Ishikawa (cell line): ENCODE results near the gene DSG2.

Experiments used
- CEBPB ChIP-seq: IDR thresholded peaks from 2 replicates; pipeline ENCODE4 v1.6.1; 2012
- CREB1 ChIP-seq: IDR thresholded peaks from 2 replicates; pipeline ENCODE4 v1.6.1; 2012; ENCODE audit warnings: low read depth
- EGR1 ChIP-seq: IDR thresholded peaks from 2 replicates; pipeline ENCODE4 v1.6.1; 2012
- EP300 ChIP-seq: IDR thresholded peaks from 2 replicates; pipeline ENCODE4 v1.6.1; 2012; ENCODE audit warnings: borderline replicate concordance
- NFIC ChIP-seq: IDR thresholded peaks from 2 replicates; pipeline ENCODE4 v1.6.1; 2012
- RAD21 ChIP-seq: IDR thresholded peaks from 2 replicates; pipeline ENCODE4 v1.6.1; 2012; ENCODE audit warnings: low read depth
- TAF1 ChIP-seq: IDR thresholded peaks from 2 replicates; pipeline ENCODE4 v1.6.1; 2012; ENCODE audit warnings: low read depth, mild to moderate bottlenecking
- TCF12 ChIP-seq: IDR thresholded peaks from 2 replicates; pipeline ENCODE4 v1.6.1; 2012; ENCODE audit warnings: low read depth
- YY1 ChIP-seq: IDR thresholded peaks from 2 replicates; pipeline ENCODE4 v1.6.1; 2012; ENCODE audit warnings: low read depth
- ZBTB7A ChIP-seq: IDR thresholded peaks from 2 replicates; pipeline ENCODE4 v1.6.1; 2012; ENCODE audit warnings: low read depth
- TF ChIP-seq, protein P1 (sequence below): IDR thresholded peaks from 2 replicates; pipeline ENCODE4 v1.6.1; 2012; ENCODE audit warnings: low read depth, mild to moderate bottlenecking
- TF ChIP-seq, protein P2 (sequence below): IDR thresholded peaks from 2 replicates; pipeline ENCODE4 v1.6.1; 2012

DNA sequence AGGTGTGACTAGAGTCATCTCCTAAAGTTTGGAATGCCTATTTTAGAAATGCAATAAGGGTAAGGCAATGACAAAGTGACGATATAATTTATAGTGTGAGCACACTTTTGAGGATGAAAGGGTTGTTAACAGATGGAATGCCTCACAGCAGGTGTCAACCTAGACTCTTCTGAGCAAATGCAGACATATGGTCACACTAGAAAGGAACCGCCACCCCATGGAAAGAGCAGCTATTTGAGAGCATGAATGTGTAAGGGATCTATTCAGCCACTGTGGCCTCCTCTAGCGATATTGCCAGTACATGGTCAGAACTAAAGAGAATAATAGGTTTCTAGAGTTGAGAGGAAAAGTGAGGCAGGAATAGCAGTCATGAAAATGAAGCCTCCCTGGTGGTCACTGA, 18.5 kb downstream of the DSG2 start:
- TF ChIP-seq, protein P1, sequence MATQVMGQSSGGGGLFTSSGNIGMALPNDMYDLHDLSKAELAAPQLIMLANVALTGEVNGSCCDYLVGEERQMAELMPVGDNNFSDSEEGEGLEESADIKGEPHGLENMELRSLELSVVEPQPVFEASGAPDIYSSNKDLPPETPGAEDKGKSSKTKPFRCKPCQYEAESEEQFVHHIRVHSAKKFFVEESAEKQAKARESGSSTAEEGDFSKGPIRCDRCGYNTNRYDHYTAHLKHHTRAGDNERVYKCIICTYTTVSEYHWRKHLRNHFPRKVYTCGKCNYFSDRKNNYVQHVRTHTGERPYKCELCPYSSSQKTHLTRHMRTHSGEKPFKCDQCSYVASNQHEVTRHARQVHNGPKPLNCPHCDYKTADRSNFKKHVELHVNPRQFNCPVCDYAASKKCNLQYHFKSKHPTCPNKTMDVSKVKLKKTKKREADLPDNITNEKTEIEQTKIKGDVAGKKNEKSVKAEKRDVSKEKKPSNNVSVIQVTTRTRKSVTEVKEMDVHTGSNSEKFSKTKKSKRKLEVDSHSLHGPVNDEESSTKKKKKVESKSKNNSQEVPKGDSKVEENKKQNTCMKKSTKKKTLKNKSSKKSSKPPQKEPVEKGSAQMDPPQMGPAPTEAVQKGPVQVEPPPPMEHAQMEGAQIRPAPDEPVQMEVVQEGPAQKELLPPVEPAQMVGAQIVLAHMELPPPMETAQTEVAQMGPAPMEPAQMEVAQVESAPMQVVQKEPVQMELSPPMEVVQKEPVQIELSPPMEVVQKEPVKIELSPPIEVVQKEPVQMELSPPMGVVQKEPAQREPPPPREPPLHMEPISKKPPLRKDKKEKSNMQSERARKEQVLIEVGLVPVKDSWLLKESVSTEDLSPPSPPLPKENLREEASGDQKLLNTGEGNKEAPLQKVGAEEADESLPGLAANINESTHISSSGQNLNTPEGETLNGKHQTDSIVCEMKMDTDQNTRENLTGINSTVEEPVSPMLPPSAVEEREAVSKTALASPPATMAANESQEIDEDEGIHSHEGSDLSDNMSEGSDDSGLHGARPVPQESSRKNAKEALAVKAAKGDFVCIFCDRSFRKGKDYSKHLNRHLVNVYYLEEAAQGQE: no peak
- TF ChIP-seq RAD21 (no peak), CEBPB (no peak), TCF12 (no peak), EGR1 (no peak), NFIC (no peak), YY1 (no peak), ZBTB7A (no peak), EP300 (no peak), CREB1 (no peak), TAF1 (no peak)
- TF ChIP-seq, protein P2, sequence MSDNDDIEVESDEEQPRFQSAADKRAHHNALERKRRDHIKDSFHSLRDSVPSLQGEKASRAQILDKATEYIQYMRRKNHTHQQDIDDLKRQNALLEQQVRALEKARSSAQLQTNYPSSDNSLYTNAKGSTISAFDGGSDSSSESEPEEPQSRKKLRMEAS: no peak
